ENCODE results near the gene SDHD.

SDHD gene

DNA sequence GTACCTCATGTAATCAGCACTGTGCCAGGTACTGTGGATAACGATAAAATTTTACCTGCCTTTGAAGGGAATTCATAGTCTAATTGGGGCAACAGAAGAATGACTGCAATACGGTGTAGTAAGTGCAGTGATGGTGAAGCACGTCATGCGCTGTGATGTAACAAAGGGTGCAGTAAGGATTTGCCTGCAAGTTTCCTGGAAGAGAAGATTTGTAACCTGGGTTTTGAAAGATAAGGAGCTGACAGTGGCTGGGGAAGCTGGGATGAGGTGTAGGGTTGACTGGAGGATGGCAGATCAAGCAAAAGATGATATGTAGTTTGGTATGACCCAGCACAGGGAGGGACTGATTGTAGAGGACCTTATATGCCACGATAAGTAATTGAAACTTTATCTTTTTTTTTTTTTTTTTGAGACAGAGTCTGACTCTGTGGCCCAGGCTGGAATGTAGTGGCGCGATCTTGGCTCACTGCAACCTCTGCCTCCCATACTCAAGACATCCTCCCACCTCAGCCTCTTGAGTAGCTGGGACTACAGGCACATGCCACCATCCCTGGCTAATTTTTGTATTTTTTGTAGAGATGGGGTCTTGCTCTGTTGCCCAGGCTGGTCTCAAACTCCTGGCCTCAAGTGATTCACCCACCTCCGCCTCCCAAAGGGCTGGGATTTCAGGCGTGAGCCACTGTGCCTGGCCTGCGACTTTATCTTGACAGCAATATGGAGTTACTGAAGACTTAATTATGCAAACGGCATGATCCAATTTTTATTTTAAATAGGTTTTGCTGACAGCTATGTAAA lies 11.3 kb downstream of the SDHD start:
- TF ChIP-seq, protein P1, sequence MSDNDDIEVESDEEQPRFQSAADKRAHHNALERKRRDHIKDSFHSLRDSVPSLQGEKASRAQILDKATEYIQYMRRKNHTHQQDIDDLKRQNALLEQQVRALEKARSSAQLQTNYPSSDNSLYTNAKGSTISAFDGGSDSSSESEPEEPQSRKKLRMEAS (IDR thresholded peaks at IDR 0.05; ENCODE audit: low read depth, low read length) = no peak
- TF ChIP-seq, protein P2, sequence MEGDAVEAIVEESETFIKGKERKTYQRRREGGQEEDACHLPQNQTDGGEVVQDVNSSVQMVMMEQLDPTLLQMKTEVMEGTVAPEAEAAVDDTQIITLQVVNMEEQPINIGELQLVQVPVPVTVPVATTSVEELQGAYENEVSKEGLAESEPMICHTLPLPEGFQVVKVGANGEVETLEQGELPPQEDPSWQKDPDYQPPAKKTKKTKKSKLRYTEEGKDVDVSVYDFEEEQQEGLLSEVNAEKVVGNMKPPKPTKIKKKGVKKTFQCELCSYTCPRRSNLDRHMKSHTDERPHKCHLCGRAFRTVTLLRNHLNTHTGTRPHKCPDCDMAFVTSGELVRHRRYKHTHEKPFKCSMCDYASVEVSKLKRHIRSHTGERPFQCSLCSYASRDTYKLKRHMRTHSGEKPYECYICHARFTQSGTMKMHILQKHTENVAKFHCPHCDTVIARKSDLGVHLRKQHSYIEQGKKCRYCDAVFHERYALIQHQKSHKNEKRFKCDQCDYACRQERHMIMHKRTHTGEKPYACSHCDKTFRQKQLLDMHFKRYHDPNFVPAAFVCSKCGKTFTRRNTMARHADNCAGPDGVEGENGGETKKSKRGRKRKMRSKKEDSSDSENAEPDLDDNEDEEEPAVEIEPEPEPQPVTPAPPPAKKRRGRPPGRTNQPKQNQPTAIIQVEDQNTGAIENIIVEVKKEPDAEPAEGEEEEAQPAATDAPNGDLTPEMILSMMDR (IDR thresholded peaks at IDR 0.05; ENCODE audit: low read depth, low read length) = no peak
- TF ChIP-seq MYC (IDR thresholded peaks at IDR 0.05; ENCODE audit: low read depth, low read length) = no peak
- TF ChIP-seq POLR2A (IDR thresholded peaks at IDR 0.05; ENCODE audit: extremely low read depth, insufficient read length) = no peak
- DNase-seq (ENCODE audit: low read depth) = no peak
- H3K4me3 ChIP-seq (ENCODE audit: low read depth, low read length) = no peak overlapping the region

DNA sequence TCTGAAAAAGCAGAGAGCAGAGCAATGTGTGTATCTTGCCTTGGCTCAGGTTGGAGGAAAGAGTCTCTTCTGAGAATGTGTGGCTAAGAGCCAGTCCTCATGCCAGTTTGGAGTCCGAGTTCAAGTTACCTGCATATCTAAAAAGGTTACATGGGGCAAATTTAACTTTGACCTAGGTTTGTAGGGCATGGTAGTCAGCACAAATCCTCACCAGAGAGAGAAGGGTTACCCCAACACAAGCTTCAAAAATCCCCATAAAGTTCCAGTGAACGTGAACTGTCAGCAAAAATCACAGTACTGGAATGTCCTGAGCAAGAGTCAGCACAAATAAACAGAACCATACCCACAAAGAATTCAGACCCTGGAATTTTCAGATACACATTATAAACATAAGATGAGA lies 13.8 kb downstream of the SDHD start:
- no peak for DNase-seq (ENCODE audit: low read depth)
- H3K4me3 ChIP-seq (ENCODE audit: low read depth, low read length) = no peak overlapping the region
- TF ChIP-seq, protein P2 (IDR thresholded peaks at IDR 0.05; ENCODE audit: low read depth, low read length) = no peak
- TF ChIP-seq, protein P1 (IDR thresholded peaks at IDR 0.05; ENCODE audit: low read depth, low read length) = no peak
- TF ChIP-seq POLR2A (IDR thresholded peaks at IDR 0.05; ENCODE audit: extremely low read depth, insufficient read length) (no peak), MYC (IDR thresholded peaks at IDR 0.05; ENCODE audit: low read depth, low read length) (no peak)

DNA sequence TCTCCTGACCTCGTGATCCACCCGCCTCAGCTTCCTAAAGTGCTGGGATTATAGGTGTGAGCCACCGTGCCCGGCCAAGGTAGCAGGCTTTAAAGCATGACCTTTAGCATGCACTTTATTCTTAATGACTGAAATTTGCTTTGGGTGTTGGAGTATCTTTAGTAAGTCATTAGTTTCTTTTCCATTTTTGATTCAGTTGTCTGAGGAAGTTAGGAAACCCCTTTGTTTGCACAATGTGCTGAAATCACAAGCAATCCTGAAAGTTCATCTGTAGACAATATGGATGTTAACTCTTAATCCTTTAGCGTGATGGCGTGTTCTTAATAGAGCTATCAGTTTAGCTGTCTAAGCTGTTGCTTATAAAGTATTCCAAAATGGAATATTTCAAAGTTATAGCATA lies 16.8 kb downstream of the SDHD start:
- no peak for TF ChIP-seq MYC (IDR thresholded peaks at IDR 0.05; ENCODE audit: low read depth, low read length)
- TF ChIP-seq, protein P1 (IDR thresholded peaks at IDR 0.05; ENCODE audit: low read depth, low read length) = no peak
- TF ChIP-seq, protein P2 (IDR thresholded peaks at IDR 0.05; ENCODE audit: low read depth, low read length) = no peak
- no peak for TF ChIP-seq POLR2A (IDR thresholded peaks at IDR 0.05; ENCODE audit: extremely low read depth, insufficient read length)
- no peak overlapping the region for H3K4me3 ChIP-seq (ENCODE audit: low read depth, low read length)
- DNase-seq (ENCODE audit: low read depth) = peak; percentile 31

DNA sequence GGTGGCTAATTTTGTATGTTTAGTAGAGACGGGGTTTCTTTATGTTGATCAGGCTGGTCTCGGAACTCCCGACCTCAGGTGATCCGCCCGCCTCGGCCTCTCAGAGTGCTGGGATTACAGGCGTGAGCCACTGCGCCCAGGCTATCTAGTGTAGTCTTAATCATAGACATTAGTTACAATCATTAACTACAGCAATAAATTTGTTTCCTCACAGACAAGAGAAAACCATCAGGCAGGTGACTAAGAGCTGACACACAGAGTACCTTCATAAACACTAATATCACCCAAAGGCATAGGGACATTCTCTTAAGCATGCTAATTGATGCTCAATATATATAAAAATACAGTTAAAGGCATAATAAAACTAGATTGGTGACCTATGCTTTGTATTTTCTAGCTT lies 19.4 kb downstream of the SDHD start:
- no peak for TF ChIP-seq POLR2A (IDR thresholded peaks at IDR 0.05; ENCODE audit: extremely low read depth, insufficient read length)
- TF ChIP-seq, protein P1 (IDR thresholded peaks at IDR 0.05; ENCODE audit: low read depth, low read length) = no peak
- TF ChIP-seq MYC (IDR thresholded peaks at IDR 0.05; ENCODE audit: low read depth, low read length) = no peak
- TF ChIP-seq, protein P2 (IDR thresholded peaks at IDR 0.05; ENCODE audit: low read depth, low read length) = no peak
- no peak overlapping the region for H3K4me3 ChIP-seq (ENCODE audit: low read depth, low read length)
- DNase-seq (ENCODE audit: low read depth) = no peak

DNA sequence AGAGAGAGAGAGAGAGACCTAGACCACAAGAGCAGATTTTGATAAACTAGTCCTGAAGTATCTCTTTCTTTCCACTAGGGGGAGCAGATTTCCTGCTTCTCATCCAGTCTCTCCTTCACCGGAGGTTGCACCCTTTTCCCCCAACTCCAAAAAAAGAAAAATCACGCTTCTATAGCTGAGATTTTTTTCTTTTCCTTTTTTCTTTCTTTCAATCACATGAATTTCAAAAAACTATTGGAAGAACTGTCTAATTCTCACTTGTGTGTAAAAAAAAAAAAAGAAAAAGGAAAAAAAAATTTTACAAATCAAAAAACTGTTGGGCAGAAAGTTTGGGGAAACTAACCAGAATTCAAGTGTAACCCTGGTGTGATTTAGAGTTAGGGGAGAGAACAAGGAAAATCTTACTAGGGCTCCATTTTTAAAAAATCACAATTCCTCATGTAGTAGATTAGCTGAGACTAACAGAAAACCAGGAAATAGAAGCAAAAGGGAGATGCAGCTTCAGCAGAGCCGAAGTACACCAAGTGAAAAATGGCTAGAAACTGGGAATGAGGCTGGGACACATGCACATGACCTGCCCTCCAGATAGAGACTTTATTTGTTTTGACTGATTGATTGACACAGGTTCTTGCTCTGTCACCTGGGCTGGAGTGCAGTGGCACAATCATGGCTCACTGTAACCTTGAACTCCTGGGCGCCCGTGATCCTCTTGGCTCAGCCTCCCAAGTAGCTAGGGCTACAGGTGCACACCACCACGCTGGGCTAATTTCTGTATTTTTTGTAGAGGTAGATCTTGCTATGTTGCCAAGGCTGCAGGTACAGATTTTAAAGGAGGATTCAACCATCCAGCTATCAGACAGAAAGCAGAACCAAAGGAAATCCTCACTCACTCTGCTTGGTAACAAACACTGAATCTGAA lies 27.1 kb downstream of the SDHD start:
- TF ChIP-seq, protein P2 (IDR thresholded peaks at IDR 0.05; ENCODE audit: low read depth, low read length) = peak; percentile 79
- TF ChIP-seq, protein P1 (IDR thresholded peaks at IDR 0.05; ENCODE audit: low read depth, low read length) = no peak
- H3K4me3 ChIP-seq (ENCODE audit: low read depth, low read length) = no peak overlapping the region
- peak; percentile 62 for DNase-seq (ENCODE audit: low read depth)

Measured in NB4 (cell line).